K562 (cell line): ENCODE results near the gene RHOA. TPM values are rescaled to one million over a fixed set of nuclear protein-coding genes. Genes with fewer than 3 reads are reported as not detected.

Experiments
- BDP1 ChIP-seq: IDR thresholded peaks from 3 replicates; pipeline ENCODE4 v1.6.1; 2011; ENCODE audit not compliant: insufficient read length, insufficient read depth
- CEBPZ ChIP-seq: fragments of 150-350 bp; IDR thresholded peaks from 2 replicates; pipeline ENCODE4 v1.6.1; 2014; ENCODE audit warnings: low read depth, mild to moderate bottlenecking, low read length, borderline replicate concordance
- GABPB1 ChIP-seq: sonication (generic); formaldehyde crosslinking; IDR thresholded peaks from 2 replicates; pipeline ENCODE4 v1.8.0; 2022; ENCODE audit warnings: mild to moderate bottlenecking, missing genetic modification reagents
- HNRNPLL ChIP-seq: fragments of 200-400 bp; formaldehyde crosslinking; IDR thresholded peaks from 2 replicates; pipeline ENCODE4 v1.6.1; 2017; ENCODE audit warnings: low read length, low read depth, mild to moderate bottlenecking; ENCODE audit not compliant: poor library complexity, severe bottlenecking
- L3MBTL2 ChIP-seq: fragments of 450-650 bp; IDR thresholded peaks from 2 replicates; pipeline ENCODE4 v1.6.1; 2016; ENCODE audit warnings: mild to moderate bottlenecking, moderate library complexity
- MTF1 ChIP-seq: fragments of 250-450 bp; sonication (Bioruptor Pico); IDR thresholded peaks from 2 replicates; pipeline ENCODE4 v1.9.0; 2021; ENCODE audit warnings: moderate library complexity, mild to moderate bottlenecking, inconsistent platforms, borderline replicate concordance
- RFX5 ChIP-seq: IDR thresholded peaks from 2 replicates; pipeline ENCODE4 v1.6.1; 2011; ENCODE audit warnings: low read depth, mild to moderate bottlenecking, improper control_type of control experiment, low read length
- SREBF1 ChIP-seq: fragments of 150-350 bp; IDR thresholded peaks from 2 replicates; pipeline ENCODE4 v1.6.1; 2014; ENCODE audit warnings: antibody characterized with exemption, low read depth, low read length, borderline replicate concordance
- XRCC5 ChIP-seq: fragments of 200-400 bp; formaldehyde crosslinking; IDR thresholded peaks from 2 replicates; pipeline ENCODE4 v1.6.1; 2017; ENCODE audit warnings: low read depth, mild to moderate bottlenecking, low read length
- ZBTB17 ChIP-seq: fragments of 450-650 bp; formaldehyde crosslinking; IDR thresholded peaks from 2 replicates; pipeline ENCODE4 v1.4.0; 2020; ENCODE audit warnings: mild to moderate bottlenecking
- ZBTB26 ChIP-seq: fragments of 450-650 bp; formaldehyde crosslinking; IDR thresholded peaks from 2 replicates; pipeline ENCODE4 v1.4.0; 2022; ENCODE audit warnings: missing genetic modification characterization
- ZNF507 ChIP-seq: conservative IDR thresholded peaks from 2 replicates; pipeline ENCODE4 v1.6.1; 2017; ENCODE audit warnings: missing genetic modification characterization, missing compliant biosample characterization
- polyA plus RNA-seq, 8 experiments: library from polyadenylated mRNA; depleted of rRNA in 4 of 8; stranded (reverse) in 5 of 8; unstranded in 3 of 8; fragments of >200 nt; fragmentation: Nextera tagmentation in 2 of 8; fragmentation: Illumina TruSeq in 1 of 8; extraction: Ambion mirVana in 2 of 8; extraction: Trizol in 1 of 8; gene quantifications; 2 replicates each; pipeline versions ENCODE4 v1.2.1 to v1.2.3, GENCODE V29; 2011 to 2014; ENCODE audit warnings: inconsistent platforms in 1 of 8, missing spikeins in 1 of 8
- total RNA-seq, 7 experiments: library from RNA; depleted of rRNA in 6 of 7; stranded (reverse); fragments of >200 nt in 6 of 7; fragmentation: Illumina TruSeq in 2 of 7; extraction: Trizol in 2 of 7; gene quantifications; 2 replicates each; pipeline versions ENCODE4 v1.2.1 to v1.2.3, GENCODE V29; 2011 to 2021; ENCODE audit warnings: low replicate concordance in 1 of 7
- TF ChIP-seq, protein P1 (sequence below), 2 experiments: IDR thresholded peaks in 1 of 2; conservative IDR thresholded peaks in 1 of 2; 2 replicates each; pipeline ENCODE4 v1.6.1; 2016; ENCODE audit warnings: low read depth in 2 of 2, mild to moderate bottlenecking in 1 of 2, missing compliant biosample characterization in 1 of 2, missing genetic modification characterization in 1 of 2, moderate library complexity in 1 of 2
- TF ChIP-seq, protein P2 (sequence below): fragments of 450-650 bp; IDR thresholded peaks from 2 replicates; pipeline ENCODE4 v1.6.1; 2016; ENCODE audit warnings: borderline replicate concordance
- TF ChIP-seq, protein P3 (sequence below): fragments of 450-650 bp; IDR thresholded peaks from 2 replicates; pipeline ENCODE4 v1.7.0; 2016; ENCODE audit warnings: borderline replicate concordance

The RHOA gene
- total and polyA plus RNA-seq, 9 of the 15 experiments (the other 6 are each of a cell fraction or from before 2014, with no cell fraction given): 136 to 540 (median 236) TPM

DNA sequence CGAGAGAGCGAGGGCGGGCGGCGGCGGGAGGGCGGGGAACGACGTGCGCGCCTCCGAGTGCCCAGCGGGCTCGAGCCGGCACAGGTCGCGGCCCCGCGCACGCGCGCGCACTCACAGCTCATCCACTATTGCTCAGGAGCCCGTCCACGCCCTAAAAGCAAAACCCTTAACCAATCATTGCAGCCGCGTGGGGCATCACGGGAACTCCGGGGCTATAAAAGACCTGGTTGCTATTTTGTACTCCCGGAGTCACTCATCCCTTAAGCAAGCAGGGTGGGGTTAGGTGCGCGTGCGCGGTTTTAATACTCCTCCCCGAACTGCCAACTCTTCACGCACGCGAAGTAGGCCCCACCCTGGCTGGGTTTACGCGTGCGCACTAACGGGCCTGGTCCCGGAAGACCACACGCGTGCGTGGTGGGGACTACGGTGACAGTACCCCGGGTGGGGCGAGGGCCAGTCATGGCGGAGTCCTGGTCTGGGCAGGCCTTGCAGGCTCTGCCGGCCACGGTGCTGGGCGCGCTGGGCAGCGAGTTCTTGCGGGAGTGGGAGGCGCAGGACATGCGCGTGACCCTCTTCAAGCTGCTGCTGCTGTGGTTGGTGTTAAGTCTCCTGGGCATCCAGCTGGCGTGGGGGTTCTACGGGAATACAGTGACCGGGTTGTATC lies at the start of gene RHOA, which contains the start of gene TCTA (continued):
- no peak for TF ChIP-seq ZBTB26 (CRISPR knock-in tag)
- TF ChIP-seq CEBPZ: no peak
- no peak for TF ChIP-seq XRCC5
- no peak for TF ChIP-seq SREBF1
- no peak for TF ChIP-seq HNRNPLL
- TF ChIP-seq GABPB1 (CRISPR knock-in tag): 0 out of 2 replicates have a peak, but pooled peaks have one; percentile 17
- no peak for TF ChIP-seq MTF1 (CRISPR knock-in tag)
- TF ChIP-seq L3MBTL2: 0 out of 2 replicates have a peak, but pooled peaks have one; percentile 19
- TF ChIP-seq, protein P1, sequence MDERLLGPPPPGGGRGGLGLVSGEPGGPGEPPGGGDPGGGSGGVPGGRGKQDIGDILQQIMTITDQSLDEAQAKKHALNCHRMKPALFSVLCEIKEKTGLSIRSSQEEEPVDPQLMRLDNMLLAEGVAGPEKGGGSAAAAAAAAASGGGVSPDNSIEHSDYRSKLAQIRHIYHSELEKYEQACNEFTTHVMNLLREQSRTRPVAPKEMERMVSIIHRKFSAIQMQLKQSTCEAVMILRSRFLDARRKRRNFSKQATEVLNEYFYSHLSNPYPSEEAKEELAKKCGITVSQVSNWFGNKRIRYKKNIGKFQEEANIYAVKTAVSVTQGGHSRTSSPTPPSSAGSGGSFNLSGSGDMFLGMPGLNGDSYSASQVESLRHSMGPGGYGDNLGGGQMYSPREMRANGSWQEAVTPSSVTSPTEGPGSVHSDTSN (CRISPR knock-in tag; IDR thresholded peaks at IDR 0.05; ENCODE audit: low read depth): no peak
- TF ChIP-seq, protein P1 (tag; conservative IDR thresholded peaks at IDR 0.05; ENCODE audit: low read depth): no peak
- no peak; the same call in 1 of the 2 replicates for TF ChIP-seq RFX5
- TF ChIP-seq, protein P2, sequence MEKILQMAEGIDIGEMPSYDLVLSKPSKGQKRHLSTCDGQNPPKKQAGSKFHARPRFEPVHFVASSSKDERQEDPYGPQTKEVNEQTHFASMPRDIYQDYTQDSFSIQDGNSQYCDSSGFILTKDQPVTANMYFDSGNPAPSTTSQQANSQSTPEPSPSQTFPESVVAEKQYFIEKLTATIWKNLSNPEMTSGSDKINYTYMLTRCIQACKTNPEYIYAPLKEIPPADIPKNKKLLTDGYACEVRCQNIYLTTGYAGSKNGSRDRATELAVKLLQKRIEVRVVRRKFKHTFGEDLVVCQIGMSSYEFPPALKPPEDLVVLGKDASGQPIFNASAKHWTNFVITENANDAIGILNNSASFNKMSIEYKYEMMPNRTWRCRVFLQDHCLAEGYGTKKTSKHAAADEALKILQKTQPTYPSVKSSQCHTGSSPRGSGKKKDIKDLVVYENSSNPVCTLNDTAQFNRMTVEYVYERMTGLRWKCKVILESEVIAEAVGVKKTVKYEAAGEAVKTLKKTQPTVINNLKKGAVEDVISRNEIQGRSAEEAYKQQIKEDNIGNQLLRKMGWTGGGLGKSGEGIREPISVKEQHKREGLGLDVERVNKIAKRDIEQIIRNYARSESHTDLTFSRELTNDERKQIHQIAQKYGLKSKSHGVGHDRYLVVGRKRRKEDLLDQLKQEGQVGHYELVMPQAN: peak; percentile 57; the same call in 1 of the 2 replicates
- no peak for TF ChIP-seq ZBTB17 (CRISPR knock-in tag)
- TF ChIP-seq ZNF507 (tag): no peak
- TF ChIP-seq BDP1: no peak
- TF ChIP-seq, protein P3, sequence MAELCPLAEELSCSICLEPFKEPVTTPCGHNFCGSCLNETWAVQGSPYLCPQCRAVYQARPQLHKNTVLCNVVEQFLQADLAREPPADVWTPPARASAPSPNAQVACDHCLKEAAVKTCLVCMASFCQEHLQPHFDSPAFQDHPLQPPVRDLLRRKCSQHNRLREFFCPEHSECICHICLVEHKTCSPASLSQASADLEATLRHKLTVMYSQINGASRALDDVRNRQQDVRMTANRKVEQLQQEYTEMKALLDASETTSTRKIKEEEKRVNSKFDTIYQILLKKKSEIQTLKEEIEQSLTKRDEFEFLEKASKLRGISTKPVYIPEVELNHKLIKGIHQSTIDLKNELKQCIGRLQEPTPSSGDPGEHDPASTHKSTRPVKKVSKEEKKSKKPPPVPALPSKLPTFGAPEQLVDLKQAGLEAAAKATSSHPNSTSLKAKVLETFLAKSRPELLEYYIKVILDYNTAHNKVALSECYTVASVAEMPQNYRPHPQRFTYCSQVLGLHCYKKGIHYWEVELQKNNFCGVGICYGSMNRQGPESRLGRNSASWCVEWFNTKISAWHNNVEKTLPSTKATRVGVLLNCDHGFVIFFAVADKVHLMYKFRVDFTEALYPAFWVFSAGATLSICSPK: no peak
